ENCODE data around the gene ATP13A2.
A peak's percentile ranks its signal among the peaks of the same experiment; 100 is the strongest.

- TF ChIP-seq, protein P1, sequence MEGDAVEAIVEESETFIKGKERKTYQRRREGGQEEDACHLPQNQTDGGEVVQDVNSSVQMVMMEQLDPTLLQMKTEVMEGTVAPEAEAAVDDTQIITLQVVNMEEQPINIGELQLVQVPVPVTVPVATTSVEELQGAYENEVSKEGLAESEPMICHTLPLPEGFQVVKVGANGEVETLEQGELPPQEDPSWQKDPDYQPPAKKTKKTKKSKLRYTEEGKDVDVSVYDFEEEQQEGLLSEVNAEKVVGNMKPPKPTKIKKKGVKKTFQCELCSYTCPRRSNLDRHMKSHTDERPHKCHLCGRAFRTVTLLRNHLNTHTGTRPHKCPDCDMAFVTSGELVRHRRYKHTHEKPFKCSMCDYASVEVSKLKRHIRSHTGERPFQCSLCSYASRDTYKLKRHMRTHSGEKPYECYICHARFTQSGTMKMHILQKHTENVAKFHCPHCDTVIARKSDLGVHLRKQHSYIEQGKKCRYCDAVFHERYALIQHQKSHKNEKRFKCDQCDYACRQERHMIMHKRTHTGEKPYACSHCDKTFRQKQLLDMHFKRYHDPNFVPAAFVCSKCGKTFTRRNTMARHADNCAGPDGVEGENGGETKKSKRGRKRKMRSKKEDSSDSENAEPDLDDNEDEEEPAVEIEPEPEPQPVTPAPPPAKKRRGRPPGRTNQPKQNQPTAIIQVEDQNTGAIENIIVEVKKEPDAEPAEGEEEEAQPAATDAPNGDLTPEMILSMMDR (IDR thresholded peaks at IDR 0.05), result peak in 5 of 7 experiments; percentile 61 to 75 (median 73)
- TF ChIP-seq EP300 (IDR thresholded peaks at IDR 0.05) (no peak), POLR2A (IDR thresholded peaks at IDR 0.05) (no peak), POLR2AphosphoS5 (IDR thresholded peaks at IDR 0.05) (peak in 1 of 3 donors; percentile 69)
These were observed 51.0 kb downstream of the ATP13A2 start for GRCh38 chr1:16960560-16961296.

Measured in stomach (tissue), 4 donors.